Peyer's patch (tissue), 4 donors: ENCODE measurements around the gene PARD3B.

Source experiments
- CTCF ChIP-seq, 6 experiments: fragments of 450-650 bp in 4 of 6; fragments of 200-600 bp in 2 of 6; sonication (generic) in 1 of 6; IDR thresholded peaks; one replicate each; pipeline ENCODE4 v1.5.1; 2017 to 2019; ENCODE audit warnings: antibody characterized with exemption in 6 of 6, mild to moderate bottlenecking in 3 of 6, moderate library complexity in 1 of 6
- POLR2A ChIP-seq, 2 donors: fragments of 450-650 bp; IDR thresholded peaks; one replicate each; pipeline ENCODE4 v1.5.1; 2017; ENCODE audit warnings: antibody characterized with exemption in 2 of 2, mild to moderate bottlenecking in 2 of 2, moderate library complexity in 2 of 2

- TF ChIP-seq POLR2A (IDR thresholded peaks at IDR 0.05) = no peak
- TF ChIP-seq CTCF (IDR thresholded peaks at IDR 0.05) = no peak
Measured at GRCh38 chr2:204899983-204900382, 354.7 kb downstream of the PARD3B start.
